Measurements from ENCODE around the gene BNIP3. TPM values are rescaled to one million over a fixed set of nuclear protein-coding genes. Genes with fewer than 3 reads are reported as not detected.

BNIP3 gene
- total and polyA plus RNA-seq, 2 of the 13 experiments (the other 11 are each of a cell fraction or from before 2014, with no cell fraction given), result 73.7 to 223 TPM

- TF ChIP-seq MLX (CRISPR knock-in tag; IDR thresholded peaks at IDR 0.05) (no peak), NFE2L2 (IDR thresholded peaks at IDR 0.05; ENCODE audit: low read length) (peak; percentile 69), GATAD2A (CRISPR knock-in tag; IDR thresholded peaks at IDR 0.05) (peak; percentile 40; the same call in 1 of the 2 replicates), ATF4 (CRISPR knock-in tag; IDR thresholded peaks at IDR 0.05) (0 out of 4 replicates have a peak, but pooled peaks of 1 of the 2 experiments have one; percentile 5), ELF4 (CRISPR knock-in tag; IDR thresholded peaks at IDR 0.05; ENCODE audit: borderline replicate concordance) (no peak), ZFP62 (CRISPR knock-in tag; IDR thresholded peaks at IDR 0.05) (no peak), MED1 (CRISPR knock-in tag; IDR thresholded peaks at IDR 0.05) (no peak), ZNF564 (CRISPR knock-in tag; IDR thresholded peaks at IDR 0.05) (no peak), FOXO4 (CRISPR knock-in tag; conservative IDR thresholded peaks at IDR 0.05) (no peak), SOX6 (IDR thresholded peaks at IDR 0.05) (no peak), SOX6 (CRISPR knock-in tag; IDR thresholded peaks at IDR 0.05) (peak; percentile 79), ZFP41 (CRISPR knock-in tag; IDR thresholded peaks at IDR 0.05; ENCODE audit: borderline replicate concordance) (no peak), TCF12 (IDR thresholded peaks at IDR 0.05) (no peak), TCF12 (CRISPR knock-in tag; IDR thresholded peaks at IDR 0.05) (no peak), RBM39 (IDR thresholded peaks at IDR 0.05; ENCODE audit: low read depth, low read length, poor library complexity, severe bottlenecking) (peak; percentile 63), ZNF691 (CRISPR knock-in tag; IDR thresholded peaks at IDR 0.05; ENCODE audit: borderline replicate concordance, low read depth) (0 out of 2 replicates have a peak, but pooled peaks have one; percentile 24), ETV6 (CRISPR knock-in tag; conservative IDR thresholded peaks at IDR 0.05) (no peak), FOXA1 (IDR thresholded peaks at IDR 0.05) (no peak), FOXA1 (CRISPR knock-in tag; IDR thresholded peaks at IDR 0.05) (peak; percentile 76), NR2F1 (CRISPR knock-in tag; IDR thresholded peaks at IDR 0.05) (no peak), HOXA3 (CRISPR knock-in tag; IDR thresholded peaks at IDR 0.05) (no peak), ZNF20 (CRISPR knock-in tag; IDR thresholded peaks at IDR 0.05) (no peak), THRA (CRISPR knock-in tag; IDR thresholded peaks at IDR 0.05; ENCODE audit: borderline replicate concordance) (0 out of 2 replicates have a peak, but pooled peaks have one; percentile 17), ZNF768 (CRISPR knock-in tag; IDR thresholded peaks at IDR 0.05) (peak; percentile 23; the same call in 1 of the 2 replicates), ZNF205 (CRISPR knock-in tag; IDR thresholded peaks at IDR 0.05) (no peak), NFE2 (CRISPR knock-in tag; IDR thresholded peaks at IDR 0.05) (peak; percentile 69; the same call in 1 of the 2 replicates), MAX (IDR thresholded peaks at IDR 0.05) (peak; percentile 35; the same call in 1 of the 2 replicates)
Observed at GRCh38 chr10:131979821-131980270, 1.9 kb downstream of the BNIP3 start (continued).

All from HepG2 (cell line).